Fibroblast of lung (primary cell): ENCODE measurements around the gene CPXM1. TPM values are rescaled to one million over a fixed set of nuclear protein-coding genes. Genes with fewer than 3 reads are reported as not detected.

ENCODE experiments used
- DNase-seq, 2 donors: peaks; one replicate each; pipeline versions ENCODE4 v3.0.0 to v3.0.0-alpha.2; 2010; ENCODE audit warnings: low read depth in 2 of 2
- H2AFZ ChIP-seq: 2 replicates; pipeline ENCODE4 v1.5.1; 2012; ENCODE audit warnings: low read length, control low read depth, inconsistent platforms
- H3K27ac ChIP-seq: 2 replicates; pipeline ENCODE4 v1.5.1; 2011; ENCODE audit warnings: low read length, control low read depth; ENCODE audit not compliant: insufficient read depth
- H3K27me3 ChIP-seq: 2 replicates; pipeline ENCODE4 v1.5.1; 2011; ENCODE audit warnings: mild to moderate bottlenecking, low read length; ENCODE audit not compliant: control insufficient read depth, insufficient read depth
- H3K36me3 ChIP-seq: 2 replicates; pipeline ENCODE4 v1.5.1; 2011; ENCODE audit warnings: low read length; ENCODE audit not compliant: control insufficient read depth, insufficient read depth
- H3K4me1 ChIP-seq: 2 replicates; pipeline ENCODE4 v1.5.1; 2011; ENCODE audit warnings: low read length; ENCODE audit not compliant: control insufficient read depth, insufficient read depth; ENCODE audit errors: extremely low read depth
- H3K4me2 ChIP-seq: 2 replicates; pipeline ENCODE4 v1.5.1; 2011; ENCODE audit warnings: low read length, control low read depth; ENCODE audit not compliant: insufficient read depth; ENCODE audit errors: extremely low read depth
- H3K4me3 ChIP-seq, 4 experiments: fragments of 200-600 bp in 1 of 4; sonication (generic) in 1 of 4; replicated peaks in 1 of 4; 2 replicates each; pipeline ENCODE4 v1.5.1; 2011 to 2016; ENCODE audit warnings: low read length in 4 of 4, low read depth in 3 of 4, mild to moderate bottlenecking in 3 of 4, control low read depth in 2 of 4, inconsistent platforms in 1 of 4, mixed read lengths in 1 of 4; ENCODE audit not compliant: insufficient read depth in 1 of 4; ENCODE audit errors: control extremely low read depth in 1 of 4
- H3K79me2 ChIP-seq: 2 replicates; pipeline ENCODE4 v1.5.1; 2012; ENCODE audit warnings: mild to moderate bottlenecking, low read length, inconsistent platforms; ENCODE audit not compliant: control insufficient read depth, insufficient read depth
- H3K9ac ChIP-seq: 2 replicates; pipeline ENCODE4 v1.5.1; 2011; ENCODE audit warnings: mild to moderate bottlenecking, low read length, control low read depth; ENCODE audit not compliant: insufficient read depth
- H3K9me3 ChIP-seq: 2 replicates; pipeline ENCODE4 v1.5.1; 2012; ENCODE audit warnings: low read depth, low read length; ENCODE audit not compliant: control insufficient read depth, insufficient read depth
- H4K20me1 ChIP-seq: 2 replicates; pipeline ENCODE4 v1.5.1; 2011; ENCODE audit warnings: low read length; ENCODE audit not compliant: control insufficient read depth, insufficient read depth; ENCODE audit errors: extremely low read depth
- CTCF ChIP-seq, 2 donors: IDR thresholded peaks in 1 of 2; conservative IDR thresholded peaks in 1 of 2; 1 replicate in 1 of 2; 2 replicates in 1 of 2; pipeline ENCODE4 v1.5.1; 2011 to 2012; ENCODE audit warnings: low read length in 2 of 2, control low read depth in 1 of 2, inconsistent platforms in 1 of 2, low read depth in 1 of 2, mild to moderate bottlenecking in 1 of 2
- EZH2 ChIP-seq: IDR thresholded peaks from 2 replicates; pipeline ENCODE4 v1.5.1; 2012; ENCODE audit warnings: low read length, control low read depth, mild to moderate bottlenecking; ENCODE audit errors: missing control alignments
- polyA plus RNA-seq, 2 donors: library from polyadenylated mRNA; depleted of rRNA in 1 of 2; stranded (reverse) in 1 of 2; unstranded in 1 of 2; fragments of >200 nt; gene quantifications; 2 replicates each; pipeline ENCODE4 v1.2.1, GENCODE V29; 2011 to 2012; ENCODE audit warnings: missing spikeins in 1 of 2
- total RNA-seq: library from RNA; depleted of rRNA; stranded (reverse); fragments of >200 nt; gene quantifications from 2 replicates; pipeline ENCODE4 v1.2.1, GENCODE V29; 2014

The CPXM1 gene
- total and polyA plus RNA-seq, 2 donors (not counting 1 experiment from before 2014, with no cell fraction given) = 0.50 to 0.92 TPM

DNA sequence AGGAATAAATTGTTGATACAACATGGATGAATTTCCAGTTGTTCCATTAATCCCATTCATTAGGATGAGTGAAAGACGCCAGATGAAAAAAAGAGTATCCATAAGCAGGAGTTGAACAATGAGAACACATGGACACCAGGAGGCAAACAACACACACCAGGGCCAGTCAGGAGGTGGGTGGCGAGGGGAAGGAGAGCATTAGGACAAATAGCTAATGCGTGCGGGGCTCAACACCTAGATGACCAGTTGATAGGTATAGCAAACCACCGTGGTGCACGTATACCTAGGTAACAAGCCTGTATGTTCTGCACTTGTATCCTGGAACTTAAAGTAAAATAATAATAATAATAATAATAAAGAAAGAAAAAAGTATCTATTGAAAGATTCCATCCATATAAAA lies 28.9 kb upstream of the CPXM1 start:
- TF ChIP-seq EZH2 (no peak), CTCF (conservative IDR thresholded peaks at IDR 0.05 in 1 of 2, IDR thresholded peaks at IDR 0.05 in 1 of 2; ENCODE audit: low read depth in 1 of 2, low read length in 2 of 2) (no peak)
- H3K4me1 ChIP-seq = no peaks in the 10 kb centered on the region
- H3K27ac ChIP-seq = no peak overlapping the region
- no peak overlapping the region for H3K9ac ChIP-seq
- no peaks in the 10 kb centered on the region for H3K79me2 ChIP-seq
- H3K27me3 ChIP-seq = peaks cover 4% of the 10 kb centered on the region
- no peaks in the 10 kb centered on the region for H4K20me1 ChIP-seq
- H3K9me3 ChIP-seq = no peaks in the 10 kb centered on the region
- no peak for DNase-seq
- H2AFZ ChIP-seq = no peak overlapping the region
- H3K36me3 ChIP-seq = no peaks in the 10 kb centered on the region
- no peak overlapping the region for H3K4me2 ChIP-seq
- no peak overlapping the region for H3K4me3 ChIP-seq

DNA sequence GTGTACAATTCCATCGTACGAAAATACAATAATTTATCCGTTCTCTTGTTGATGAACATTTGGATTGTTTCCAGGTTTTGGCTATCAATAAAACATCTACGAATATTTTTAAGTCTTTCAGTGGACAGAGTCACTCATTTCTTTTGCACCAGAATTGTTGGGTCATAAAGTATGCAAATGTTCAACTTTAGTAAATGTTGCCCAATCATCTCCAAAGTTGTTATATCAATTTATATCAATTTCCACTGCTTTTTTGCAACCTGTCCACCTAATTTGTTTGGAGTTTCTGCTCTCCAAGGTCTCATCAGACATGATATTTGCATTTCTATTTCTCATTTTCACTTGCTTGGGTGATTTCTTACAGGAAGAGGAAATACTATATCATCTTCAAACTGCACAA lies 26.2 kb upstream of the CPXM1 start:
- no peaks in the 10 kb centered on the region for H4K20me1 ChIP-seq
- H2AFZ ChIP-seq = no peak overlapping the region
- H3K4me3 ChIP-seq = no peak overlapping the region
- peaks cover 2% of the 10 kb centered on the region for H3K4me1 ChIP-seq
- no peak for TF ChIP-seq EZH2
- no peak for TF ChIP-seq CTCF (conservative IDR thresholded peaks at IDR 0.05 in 1 of 2, IDR thresholded peaks at IDR 0.05 in 1 of 2; ENCODE audit: low read depth in 1 of 2, low read length in 2 of 2)
- H3K9me3 ChIP-seq = no peaks in the 10 kb centered on the region
- DNase-seq = no peak
- no peaks in the 10 kb centered on the region for H3K79me2 ChIP-seq
- no peak overlapping the region for H3K4me2 ChIP-seq
- H3K9ac ChIP-seq = no peak overlapping the region
- H3K27me3 ChIP-seq = peaks cover 8% of the 10 kb centered on the region
- no peak overlapping the region for H3K27ac ChIP-seq
- no peaks in the 10 kb centered on the region for H3K36me3 ChIP-seq

DNA sequence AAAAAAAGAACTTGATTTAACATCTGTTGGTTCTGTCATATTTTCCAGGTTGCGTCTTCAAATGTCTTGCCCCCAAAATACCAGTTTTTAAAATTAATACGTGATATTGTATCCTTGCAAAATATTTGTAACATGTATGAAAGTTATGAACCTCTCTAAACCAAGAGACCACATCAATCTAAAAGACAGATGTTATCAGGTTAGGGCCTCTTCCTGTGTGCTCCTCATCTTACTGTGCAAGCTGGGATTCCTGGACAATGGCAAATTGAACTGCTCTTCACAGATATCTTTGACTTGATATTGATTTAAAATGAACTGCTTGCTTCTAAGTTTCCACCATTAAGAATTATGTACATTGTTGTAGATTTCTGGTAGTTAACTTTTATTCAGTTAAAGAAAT lies 25.3 kb upstream of the CPXM1 start:
- Histone ChIP-seq H4K20me1 (no peaks in the 10 kb centered on the region), H3K79me2 (no peaks in the 10 kb centered on the region), H3K9ac (no peak overlapping the region), H3K27me3 (peaks cover 15% of the 10 kb centered on the region), H3K4me1 (peaks cover 5% of the 10 kb centered on the region), H3K36me3 (no peaks in the 10 kb centered on the region), H3K9me3 (no peaks in the 10 kb centered on the region), H3K4me3 (no peak overlapping the region), H3K4me2 (no peak overlapping the region), H3K27ac (no peak overlapping the region), H2AFZ (no peak overlapping the region)
- no peak for DNase-seq
- TF ChIP-seq EZH2 = no peak
- no peak for TF ChIP-seq CTCF (conservative IDR thresholded peaks at IDR 0.05 in 1 of 2, IDR thresholded peaks at IDR 0.05 in 1 of 2; ENCODE audit: low read depth in 1 of 2, low read length in 2 of 2)
